NCI-H1092 (cell line): ENCODE results near the gene NPW.

Experiments
- DNase-seq: peaks from one replicate; lab custom pipeline; 2025; lab: John Stamatoyannopoulos, UW

The NPW gene

GRCh38 chr16:2053897-2054296 is 34.3 kb downstream of the NPW start:
- no peak for DNase-seq

GRCh38 chr16:2054543-2055245 is 35.1 kb downstream of the NPW start:
- no peak for DNase-seq

GRCh38 chr16:2056077-2056476 is 36.5 kb downstream of the NPW start:
- DNase-seq = no peak

- no peak for DNase-seq
These were observed 37.3 kb downstream of the NPW start for GRCh38 chr16:2056681-2057407.

GRCh38 chr16:2057438-2057837 is 37.9 kb downstream of the NPW start:
- DNase-seq = no peak

- DNase-seq = no peak
These were observed 38.8 kb downstream of the NPW start for GRCh38 chr16:2058420-2058819.

GRCh38 chr16:2058872-2059271 is 39.3 kb downstream of the NPW start:
- DNase-seq = no peak

GRCh38 chr16:2060346-2060745 is 40.8 kb downstream of the NPW start:
- no peak for DNase-seq

- no peak for DNase-seq
These were observed 41.4 kb downstream of the NPW start for GRCh38 chr16:2061023-2061422.

- DNase-seq = no peak
These were observed 41.9 kb downstream of the NPW start for GRCh38 chr16:2061526-2061925.

GRCh38 chr16:2062801-2063200 is 43.2 kb downstream of the NPW start:
- DNase-seq = no peak

GRCh38 chr16:2063861-2064260 is 44.3 kb downstream of the NPW start:
- no peak for DNase-seq

- no peak for DNase-seq
These were observed 44.9 kb downstream of the NPW start for GRCh38 chr16:2064368-2064945.

GRCh38 chr16:2066139-2066538 is 46.6 kb downstream of the NPW start:
- DNase-seq = no peak
